GM21515 (cell line): Measurements from ENCODE around the gene MRPL2.

ENCODE experiments used
- ATAC-seq: cut with Tn5 transposase; IDR thresholded peaks from one replicate; pipeline ENCODE4 v1.9.1; 2021; ENCODE audit not compliant: unreplicated experiment

The MRPL2 gene

GRCh38 chr6:43021270-43022047, 37.8 kb downstream of the MRPL2 start, which contains the start of gene RRP36:
TSS of gene RRP36 (plus strand) at chr6:43021623. CDS start at chr6:43021655, 32 bp downstream.
- ATAC-seq: peak; percentile 56

GRCh38 chr6:43020847-43021246, 38.4 kb downstream of the MRPL2 start:
- ATAC-seq: no peak

GRCh38 chr6:43020052-43020705, 39.1 kb downstream of the MRPL2 start:
- no peak for ATAC-seq

GRCh38 chr6:43019152-43019551, 40.1 kb downstream of the MRPL2 start:
- ATAC-seq: no peak

GRCh38 chr6:43016943-43017334, 42.3 kb downstream of the MRPL2 start:
- ATAC-seq: no peak

- no peak for ATAC-seq
Measured at GRCh38 chr6:43016176-43016942, 42.9 kb downstream of the MRPL2 start.

- ATAC-seq: no peak
Measured at GRCh38 chr6:43014434-43014909, 44.8 kb downstream of the MRPL2 start.

- peak; percentile 88 for ATAC-seq
Measured at GRCh38 chr6:43013843-43014433, 45.3 kb downstream of the MRPL2 start, which contains the start of the genes KLHDC3 and MEA1. TSS of gene KLHDC3 (plus strand) at chr6:43014249. CDS start at chr6:43017193, 2,944 bp downstream. TSS of gene MEA1 (minus strand) at chr6:43013946. CDS start at chr6:43013813, 133 bp downstream.

- ATAC-seq: peak; percentile 5
Measured at GRCh38 chr6:43013097-43013842, 46.0 kb downstream of the MRPL2 start.

GRCh38 chr6:43012364-43012763, 46.9 kb downstream of the MRPL2 start:
- ATAC-seq: no peak

GRCh38 chr6:43011207-43011606, 48.0 kb downstream of the MRPL2 start:
- ATAC-seq: no peak

- no peak for ATAC-seq
Measured at GRCh38 chr6:43009124-43009523, 50.1 kb downstream of the MRPL2 start.

GRCh38 chr6:43007126-43007525, 52.1 kb downstream of the MRPL2 start:
- no peak for ATAC-seq

GRCh38 chr6:43006251-43006650, 53.0 kb downstream of the MRPL2 start:
- no peak for ATAC-seq

GRCh38 chr6:43005844-43006243, 53.4 kb downstream of the MRPL2 start:
- no peak for ATAC-seq
